PFSK-1 (cell line): ENCODE data around the gene RGS19.

Experiments
- POLR2AphosphoS5 ChIP-seq: IDR thresholded peaks from 2 replicates; pipeline ENCODE4 v1.6.1; 2012; ENCODE audit warnings: low read depth, mild to moderate bottlenecking, control low read depth, low read length, moderate library complexity
- TAF1 ChIP-seq: IDR thresholded peaks from 2 replicates; pipeline ENCODE4 v1.6.1; 2012; ENCODE audit warnings: low read length, control low read depth, borderline replicate concordance; ENCODE audit not compliant: insufficient read depth

DNA sequence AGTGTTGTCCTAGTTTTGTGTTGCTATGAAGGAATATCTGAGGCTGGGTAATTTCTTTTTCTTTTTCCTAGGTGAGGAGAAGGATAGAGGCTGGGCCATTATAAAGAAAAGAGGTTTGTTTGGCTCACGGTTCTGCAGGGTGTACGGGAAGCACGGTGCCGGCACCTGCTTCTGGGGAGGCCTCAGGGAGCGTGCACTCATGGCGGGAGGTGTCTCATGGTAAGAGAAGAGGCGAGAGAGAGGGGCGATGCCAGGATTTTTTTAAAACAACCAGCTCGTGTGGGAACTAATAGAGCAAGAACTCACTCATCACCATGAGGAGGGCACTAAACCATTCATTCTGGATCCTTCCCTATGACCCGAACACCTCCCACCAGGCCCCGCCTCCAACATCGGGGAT is 42.3 kb upstream of the RGS19 start:
- TF ChIP-seq POLR2AphosphoS5 (no peak), TAF1 (no peak)
